Spinal cord (tissue), 10 donors: Measurements from ENCODE around the gene PARVB. TPM values are rescaled to one million over a fixed set of nuclear protein-coding genes. Genes with fewer than 3 reads are reported as not detected.

Source experiments
- DNase-seq, 6 donors: peaks; one replicate each; pipeline versions ENCODE4 v3.0.0 to v3.0.0-alpha.2; 2013 to 2015; ENCODE audit warnings: low spot score in 6 of 6, low read depth in 4 of 6
- H3K27ac ChIP-seq: one replicate; pipeline ENCODE4 v1.5.1; 2013; ENCODE audit warnings: low read depth, low read length, control low read depth
- H3K27me3 ChIP-seq: one replicate; pipeline ENCODE4 v1.6.1; 2013; ENCODE audit warnings: low read length; ENCODE audit not compliant: control insufficient read depth, insufficient read depth
- H3K36me3 ChIP-seq: one replicate; pipeline ENCODE4 v1.6.1; 2013; ENCODE audit warnings: low read length; ENCODE audit not compliant: control insufficient read depth, insufficient read depth
- H3K4me1 ChIP-seq: one replicate; pipeline ENCODE4 v1.6.1; 2013; ENCODE audit warnings: low read length; ENCODE audit not compliant: control insufficient read depth, insufficient read depth
- H3K4me3 ChIP-seq: one replicate; pipeline ENCODE4 v1.5.1; 2013; ENCODE audit warnings: low read depth, low read length, control low read depth
- H3K9me3 ChIP-seq: one replicate; pipeline ENCODE4 v1.6.1; 2013; ENCODE audit warnings: low read length; ENCODE audit not compliant: control insufficient read depth, insufficient read depth
- WGBS: methylation state at CpG from one replicate; pipeline ENCODE4 v1.1.5; 2013; ENCODE audit warnings: missing lambda C conversion rate; ENCODE audit not compliant: insufficient coverage; 5-methylcytosine and 5-hydroxymethylcytosine counted together
- polyA plus RNA-seq, 2 donors: library from polyadenylated mRNA; unstranded; fragments of 120-200 nt; gene quantifications; one replicate each; pipeline ENCODE4 v1.2.1, GENCODE V29; 2013; ENCODE audit not compliant: insufficient read length in 2 of 2
- total RNA-seq, 2 donors: library from RNA; depleted of rRNA in 1 of 2; stranded (reverse); fragments of 120-200 nt in 1 of 2; fragments of >200 nt in 1 of 2; gene quantifications; one replicate each; pipeline versions ENCODE4 v1.2.3 to v1.2.4, GENCODE V29; 2013 to 2014
- donor health status: healthy.

The PARVB gene
- total and polyA plus RNA-seq, 4 donors = 9.7 to 26.0 (median 18.9) TPM

DNA sequence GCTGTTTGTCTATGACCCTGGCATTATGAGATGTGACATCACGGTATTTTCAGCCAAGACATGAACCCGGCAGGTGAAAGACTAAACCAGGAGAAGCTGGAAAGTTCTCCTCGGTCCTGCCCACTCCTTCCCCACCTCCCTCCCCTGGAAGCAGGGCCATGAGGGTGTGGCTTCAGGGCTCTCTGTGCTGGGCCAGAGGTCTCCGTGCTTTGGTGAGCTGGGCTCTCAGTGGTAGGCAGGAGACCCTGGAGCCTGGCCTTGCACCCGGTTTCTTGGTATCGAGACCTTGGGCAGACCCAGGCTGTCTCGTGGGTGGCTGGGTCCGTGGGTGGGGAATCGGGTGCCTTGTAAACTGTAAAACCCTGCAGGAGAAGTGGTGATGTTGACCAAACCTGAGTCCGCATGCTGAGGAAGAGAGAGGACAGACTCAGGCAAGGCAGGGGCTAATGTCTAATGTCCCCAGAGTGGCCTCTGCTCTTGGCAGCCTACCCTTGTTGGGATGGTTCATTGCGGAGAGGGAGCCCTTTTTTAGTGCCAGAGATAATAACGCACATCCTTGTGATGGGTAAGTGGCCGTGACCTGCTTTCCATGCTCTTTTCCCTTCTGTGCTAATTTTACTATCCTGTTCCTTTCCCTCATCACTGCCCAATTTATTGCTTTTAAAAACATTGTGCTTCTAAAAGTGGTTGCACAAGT is 108.0 kb downstream of the PARVB start:
- peaks cover 2% of the 10 kb centered on the region for H3K27me3 ChIP-seq
- 88% methylated on average over 13 of the region's 13 CpGs for WGBS
- peaks cover 7% of the 10 kb centered on the region for H3K36me3 ChIP-seq
- DNase-seq = no peak
- no peak overlapping the region for H3K27ac ChIP-seq
- no peak overlapping the region for H3K4me3 ChIP-seq
- peaks cover 40% of the 10 kb centered on the region for H3K4me1 ChIP-seq
- H3K9me3 ChIP-seq = no peaks in the 10 kb centered on the region

GRCh38 chr22:44132724-44133123 is 108.6 kb downstream of the PARVB start:
- H3K27ac ChIP-seq = no peak overlapping the region
- H3K36me3 ChIP-seq = peaks cover 13% of the 10 kb centered on the region
- no peaks in the 10 kb centered on the region for H3K9me3 ChIP-seq
- WGBS = 87% methylated on average over 10 of the region's 12 CpGs
- H3K4me3 ChIP-seq = no peak overlapping the region
- H3K27me3 ChIP-seq = peaks cover 2% of the 10 kb centered on the region
- no peak for DNase-seq
- H3K4me1 ChIP-seq = peaks cover 40% of the 10 kb centered on the region

DNA sequence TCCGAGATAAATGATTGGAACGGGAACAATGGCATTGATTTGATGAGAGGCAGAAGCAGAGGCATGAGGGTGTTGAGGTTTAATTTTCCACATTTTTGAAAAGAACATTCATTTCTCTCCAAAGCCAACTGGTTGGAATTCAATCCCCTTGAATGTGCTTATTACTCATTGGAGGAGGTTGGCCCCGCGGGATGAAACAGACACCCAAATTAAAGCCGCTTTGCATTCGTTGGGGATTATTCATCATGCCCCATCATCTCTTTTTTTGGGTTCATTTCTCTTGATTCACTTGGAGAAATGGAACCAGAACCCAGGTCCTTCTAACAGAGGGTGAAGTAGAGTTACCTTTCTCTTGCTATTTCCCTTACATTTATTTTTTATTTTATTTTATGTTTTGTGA is 109.1 kb downstream of the PARVB start:
- H3K27me3 ChIP-seq = peaks cover 2% of the 10 kb centered on the region
- peaks cover 40% of the 10 kb centered on the region for H3K4me1 ChIP-seq
- H3K9me3 ChIP-seq = no peaks in the 10 kb centered on the region
- WGBS = no CpG with 5 or more reads among the region's 6 CpGs
- no peak overlapping the region for H3K27ac ChIP-seq
- H3K36me3 ChIP-seq = peaks cover 13% of the 10 kb centered on the region
- DNase-seq = no peak
- no peak overlapping the region for H3K4me3 ChIP-seq

- peaks cover 2% of the 10 kb centered on the region for H3K27me3 ChIP-seq
- H3K4me1 ChIP-seq = peaks cover 34% of the 10 kb centered on the region
- 48% methylated on average over 21 of the region's 21 CpGs for WGBS
- no peak overlapping the region for H3K27ac ChIP-seq
- no peak overlapping the region for H3K4me3 ChIP-seq
- peak in 1 of 6 donors; percentile 76 for DNase-seq
- peaks cover 13% of the 10 kb centered on the region for H3K36me3 ChIP-seq
- H3K9me3 ChIP-seq = no peaks in the 10 kb centered on the region
Measured at GRCh38 chr22:44133901-44134571, 109.9 kb downstream of the PARVB start.

- Histone ChIP-seq H3K4me1 (peaks cover 22% of the 10 kb centered on the region), H3K27me3 (peaks cover 2% of the 10 kb centered on the region), H3K36me3 (peaks cover 17% of the 10 kb centered on the region), H3K9me3 (no peaks in the 10 kb centered on the region), H3K27ac (no peak overlapping the region), H3K4me3 (no peak overlapping the region)
- no peak for DNase-seq
- 91% methylated on average over 2 of the region's 8 CpGs for WGBS
Measured at GRCh38 chr22:44136112-44136511, 112.0 kb downstream of the PARVB start.

- Histone ChIP-seq H3K27ac (no peak overlapping the region), H3K4me1 (peaks cover 22% of the 10 kb centered on the region), H3K9me3 (no peaks in the 10 kb centered on the region), H3K4me3 (no peak overlapping the region), H3K27me3 (no peaks in the 10 kb centered on the region), H3K36me3 (peaks cover 14% of the 10 kb centered on the region)
- no peak for DNase-seq
Measured at GRCh38 chr22:44136786-44137185, 112.7 kb downstream of the PARVB start.

DNA sequence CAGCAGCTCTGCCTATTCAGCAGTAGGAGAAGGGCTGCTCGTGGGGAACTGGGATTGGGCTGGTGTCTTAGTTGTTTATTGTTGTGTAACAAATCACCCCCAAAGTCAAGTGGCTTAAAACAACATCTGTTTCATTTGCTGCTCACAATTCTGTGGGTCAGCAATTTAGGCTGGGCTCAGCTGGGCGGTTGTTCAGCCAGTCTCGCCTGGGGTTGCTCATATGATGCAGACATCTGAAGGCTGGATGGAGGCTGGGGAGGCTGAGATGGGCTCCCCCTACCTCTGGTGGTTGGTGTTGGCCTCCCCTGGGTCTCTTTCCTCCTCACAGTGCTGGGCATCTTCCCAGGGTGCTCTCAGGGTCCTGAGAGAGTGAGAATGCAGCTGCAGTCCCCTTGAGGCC is 113.3 kb downstream of the PARVB start:
- DNase-seq = no peak
- 88% methylated on average over 2 of the region's 3 CpGs for WGBS
- Histone ChIP-seq H3K27ac (no peak overlapping the region), H3K4me1 (peaks cover 19% of the 10 kb centered on the region), H3K4me3 (no peak overlapping the region), H3K36me3 (peaks cover 14% of the 10 kb centered on the region), H3K27me3 (no peaks in the 10 kb centered on the region), H3K9me3 (no peaks in the 10 kb centered on the region)

DNA sequence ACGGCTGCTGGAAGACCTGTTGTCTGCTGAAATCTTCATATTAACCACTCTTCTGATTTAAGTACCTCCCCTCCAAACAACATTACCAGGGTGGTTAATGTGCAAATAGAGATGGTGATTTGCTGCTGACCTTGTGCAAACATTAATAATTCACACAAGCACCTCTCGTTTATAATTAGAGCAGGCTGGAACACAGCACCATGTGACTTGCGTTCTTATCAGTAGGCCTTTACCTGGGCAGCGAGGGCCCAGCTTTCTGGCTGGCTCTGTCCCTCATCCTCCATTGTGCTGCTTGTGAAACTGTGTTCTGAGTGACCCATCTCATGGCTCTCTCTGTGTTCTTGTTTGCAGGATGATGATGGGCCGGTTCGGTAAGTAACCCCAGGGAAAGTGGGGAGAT is 115.7 kb downstream of the PARVB start:
- Histone ChIP-seq H3K27me3 (no peaks in the 10 kb centered on the region), H3K4me3 (no peak overlapping the region), H3K27ac (no peak overlapping the region), H3K4me1 (peaks cover 21% of the 10 kb centered on the region), H3K36me3 (peaks cover 17% of the 10 kb centered on the region), H3K9me3 (no peaks in the 10 kb centered on the region)
- whole genome bisulfite sequencing = 90% methylated on average over 5 of the region's 6 CpGs
- DNase-seq = no peak

DNA sequence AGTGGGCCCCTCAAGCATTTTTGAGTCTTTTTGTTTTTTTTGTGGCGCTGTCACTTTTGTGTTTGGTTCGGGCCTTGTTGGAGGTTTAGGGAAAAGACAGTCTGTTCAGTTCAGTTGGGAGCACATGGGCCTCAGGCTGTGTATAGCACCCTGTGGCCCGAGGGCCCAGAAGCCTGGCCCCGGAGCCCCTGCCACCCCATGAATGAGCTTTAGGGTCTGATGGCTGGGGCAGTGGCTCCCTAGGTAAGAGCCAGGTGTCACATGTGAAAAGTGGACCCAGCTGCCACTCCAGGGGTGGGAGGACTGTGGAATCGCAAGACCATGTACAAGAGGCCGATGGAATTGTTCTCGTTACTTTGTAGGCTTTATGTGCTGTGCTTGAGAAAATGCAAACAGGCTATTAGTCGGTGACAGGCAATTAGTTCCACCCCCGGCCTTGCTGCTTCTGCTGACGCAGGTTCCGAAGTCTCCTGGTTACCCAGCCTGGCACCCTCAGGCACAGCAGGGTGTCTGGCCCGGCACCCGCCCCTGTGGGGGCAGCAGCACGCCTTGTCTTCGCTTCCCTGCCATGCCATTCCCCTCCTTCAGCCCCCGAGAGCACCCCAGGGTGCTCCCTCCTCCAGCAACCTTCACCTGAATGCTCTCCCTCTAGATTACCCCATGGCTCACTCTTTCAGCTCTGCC is 118.5 kb downstream of the PARVB start:
- WGBS = 69% methylated on average over 15 of the region's 16 CpGs
- H3K4me1 ChIP-seq = peaks cover 44% of the 10 kb centered on the region
- DNase-seq = peak in 1 of 6 donors; percentile 61
- peaks cover 8% of the 10 kb centered on the region for H3K36me3 ChIP-seq
- no peaks in the 10 kb centered on the region for H3K9me3 ChIP-seq
- H3K27me3 ChIP-seq = no peaks in the 10 kb centered on the region
- H3K4me3 ChIP-seq = no peak overlapping the region
- no peak overlapping the region for H3K27ac ChIP-seq
